Lower leg skin (tissue), 4 donors: ENCODE results near the gene AMOTL1. TPM values are rescaled to one million over a fixed set of nuclear protein-coding genes. Genes with fewer than 3 reads are reported as not detected.

Experiments used
- DNase-seq, 2 donors: peaks; one replicate each; pipeline ENCODE4 v3.0.0-alpha.2; 2019; ENCODE audit warnings: low spot score in 2 of 2
- H3K4me3 ChIP-seq: fragments of 200-600 bp; sonication (generic); 2 replicates; pipeline ENCODE4 v1.5.1; 2017; ENCODE audit warnings: mild to moderate bottlenecking, low read depth; ENCODE audit not compliant: poor library complexity, severe bottlenecking
- CTCF ChIP-seq, 3 donors: fragments of 450-650 bp; IDR thresholded peaks; one replicate each; pipeline ENCODE4 v1.5.1; 2016; ENCODE audit warnings: antibody characterized with exemption in 3 of 3, mild to moderate bottlenecking in 3 of 3, moderate library complexity in 2 of 3
- POLR2A ChIP-seq, 2 donors: fragments of 450-650 bp; IDR thresholded peaks; one replicate each; pipeline ENCODE4 v1.6.1; 2016 to 2017; ENCODE audit warnings: antibody characterized with exemption in 2 of 2, mild to moderate bottlenecking in 1 of 2, moderate library complexity in 1 of 2
- WGBS, 2 donors: methylation state at CpG; one replicate each; pipeline ENCODE4 v1.1.5; 2018; 5-methylcytosine and 5-hydroxymethylcytosine counted together
- intact Hi-C: fragments of 100-400 bp; cut with DNase I; formaldehyde crosslinking; loops from one replicate; pipeline ENCODE4 v1.15.0; 2023; ENCODE audit warnings: low total_unique reads
- total RNA-seq, 4 donors: library from RNA; depleted of rRNA; stranded (reverse); fragments of >200 nt; gene quantifications; one replicate each; pipeline ENCODE4 v1.1.0, GENCODE V29; 2016

AMOTL1 gene
- total RNA-seq, 4 donors from 2014 or later, result 45.3 to 72.0 (median 64.8) TPM

GRCh38 chr11:94864506-94865045 is 96.4 kb downstream of the AMOTL1 start:
- WGBS, 2 donors, result 87 to 92% methylated on average over 11 of the region's 11 CpGs
- no peak for TF ChIP-seq POLR2A (IDR thresholded peaks at IDR 0.05)
- no peak for TF ChIP-seq CTCF (IDR thresholded peaks at IDR 0.05)
- DNase-seq, result no peak
- intact Hi-C loops, result no loop called here
- no peak overlapping the region for H3K4me3 ChIP-seq

- TF ChIP-seq POLR2A (IDR thresholded peaks at IDR 0.05) (no peak), CTCF (IDR thresholded peaks at IDR 0.05) (no peak)
- 86 to 91% methylated on average over 8 of the region's 8 CpGs for WGBS, 2 donors
- DNase-seq, result no peak
- intact Hi-C loops, result no loop called here
- H3K4me3 ChIP-seq, result no peak overlapping the region
These were observed 98.2 kb downstream of the AMOTL1 start for GRCh38 chr11:94866231-94866822.

GRCh38 chr11:94866936-94867795 is 99.0 kb downstream of the AMOTL1 start:
- DNase-seq, result no peak
- 75 to 81% methylated on average over 9 of the region's 9 CpGs for WGBS, 2 donors
- TF ChIP-seq POLR2A (IDR thresholded peaks at IDR 0.05) (no peak), CTCF (IDR thresholded peaks at IDR 0.05) (no peak)

GRCh38 chr11:94868468-94868867 is 100.3 kb downstream of the AMOTL1 start:
- DNase-seq, result peak in 1 of 2 donors; percentile 4
- no peak overlapping the region for H3K4me3 ChIP-seq
- intact Hi-C loops, result no loop called here
- WGBS, 2 donors, result 76 to 82% methylated on average over 5 of the region's 5 CpGs
- TF ChIP-seq POLR2A (IDR thresholded peaks at IDR 0.05) (no peak), CTCF (IDR thresholded peaks at IDR 0.05) (no peak)

More at GRCh38 chr11:94866936-94867795, 99.0 kb downstream of the AMOTL1 start:
- intact Hi-C loops, result no loop called here
- no peak overlapping the region for H3K4me3 ChIP-seq

DNA sequence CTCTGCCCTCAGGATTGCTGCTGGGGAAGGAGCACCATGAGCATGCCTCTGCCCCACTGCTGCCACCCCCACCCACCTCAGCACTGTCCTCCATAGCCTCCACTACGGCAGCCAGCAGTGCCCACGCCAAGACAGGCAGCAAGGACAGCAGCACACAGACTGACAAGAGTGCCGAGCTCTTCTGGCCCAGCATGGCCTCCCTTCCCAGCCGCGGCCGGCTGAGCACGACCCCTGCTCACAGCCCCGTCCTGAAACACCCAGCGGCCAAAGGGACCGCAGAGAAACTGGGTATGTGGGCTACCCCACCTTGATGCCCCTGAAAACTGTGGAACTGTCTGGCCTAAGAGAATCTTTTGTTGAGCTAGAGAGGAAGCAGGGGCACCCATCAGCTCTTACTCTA is 101.0 kb downstream of the AMOTL1 start:
- intact Hi-C loops, result no loop called here
- WGBS, 2 donors, result 88 to 98% methylated on average over 10 of the region's 10 CpGs
- peak in 1 of 2 donors; percentile 9 for DNase-seq
- H3K4me3 ChIP-seq, result no peak overlapping the region
- TF ChIP-seq POLR2A (IDR thresholded peaks at IDR 0.05) (no peak), CTCF (IDR thresholded peaks at IDR 0.05) (no peak)
